Natural killer cell (primary cell): ENCODE results near the gene TRIM36. TPM values are rescaled to one million over a fixed set of nuclear protein-coding genes. Genes with fewer than 3 reads are reported as not detected.

ENCODE experiments used
- ATAC-seq, 3 donors: fragments of 150-1000 bp in 2 of 3; fragments of 200-7000 bp in 1 of 3; cut with Tn5 transposase; 1 replicate in 1 of 3; 2 replicates in 2 of 3; pipeline ENCODE4 v1.10.0; 2021; ENCODE audit warnings: mild to moderate bottlenecking in 2 of 3, moderate library complexity in 2 of 3
- DNase-seq, 2 donors: peaks; one replicate each; pipeline versions ENCODE4 v3.0.0 to v3.0.0-alpha.2; 2013 to 2021; ENCODE audit warnings: mixed read lengths in 1 of 2
- H3K27ac ChIP-seq: one replicate; pipeline ENCODE4 v1.5.1; 2013; ENCODE audit warnings: mild to moderate bottlenecking, low read length
- H3K27me3 ChIP-seq: one replicate; pipeline ENCODE4 v1.6.1; 2013; ENCODE audit warnings: low read length; ENCODE audit not compliant: control insufficient read depth, insufficient read depth
- H3K36me3 ChIP-seq: one replicate; pipeline ENCODE4 v1.6.1; 2013; ENCODE audit warnings: low read length; ENCODE audit not compliant: control insufficient read depth, insufficient read depth
- H3K4me1 ChIP-seq: one replicate; pipeline ENCODE4 v1.6.1; 2013; ENCODE audit warnings: low read length; ENCODE audit not compliant: control insufficient read depth, insufficient read depth
- H3K4me3 ChIP-seq: one replicate; pipeline ENCODE4 v1.5.1; 2013; ENCODE audit warnings: low read length
- H3K9me3 ChIP-seq: one replicate; pipeline ENCODE4 v1.6.1; 2013; ENCODE audit warnings: low read length; ENCODE audit not compliant: control insufficient read depth, insufficient read depth
- H3K27ac Mint-ChIP-seq, 2 donors: one replicate each; pipeline ENCODE4 v1.8.0; 2022; ENCODE audit warnings: mild to moderate bottlenecking in 2 of 2, mixed read lengths in 2 of 2, moderate library complexity in 1 of 2
- H3K27me3 Mint-ChIP-seq, 2 donors: one replicate each; pipeline ENCODE4 v1.8.0; 2022; ENCODE audit warnings: low read depth in 2 of 2, mixed read lengths in 2 of 2
- H3K36me3 Mint-ChIP-seq: one replicate; pipeline ENCODE4 v1.8.0; 2022; ENCODE audit warnings: mixed read lengths
- H3K4me1 Mint-ChIP-seq, 2 donors: one replicate each; pipeline ENCODE4 v1.8.0; 2022; ENCODE audit warnings: mixed read lengths in 2 of 2
- H3K4me3 Mint-ChIP-seq: one replicate; pipeline ENCODE4 v1.8.0; 2022; ENCODE audit warnings: mild to moderate bottlenecking, moderate library complexity, mixed read lengths
- H3K9me3 Mint-ChIP-seq, 2 donors: one replicate each; pipeline ENCODE4 v1.8.0; 2022; ENCODE audit warnings: mixed read lengths in 2 of 2
- WGBS: methylation state at CpG from one replicate; pipeline ENCODE4 v1.1.7; 2013; ENCODE audit warnings: missing lambda C conversion rate; ENCODE audit not compliant: insufficient coverage; 5-methylcytosine and 5-hydroxymethylcytosine counted together
- intact Hi-C: fragments of 100-400 bp; cut with micrococcal nuclease; formaldehyde crosslinking; loops from one replicate; pipeline ENCODE4 v1.14.2; 2022
- total RNA-seq, 4 donors: library from RNA; stranded (reverse); fragments of 120-200 nt in 1 of 4; gene quantifications; one replicate each; pipeline versions ENCODE4 v1.2.3 to v1.2.4, GENCODE V29; 2013 to 2022
- TF ChIP-seq, protein P1 (sequence below): fragments of 200-600 bp; IDR thresholded peaks from one replicate; pipeline ENCODE4 v1.8.0; 2022; ENCODE audit warnings: antibody characterized with exemption

Gene TRIM36
- total RNA-seq, 3 donors from 2014 or later (not counting 1 experiment from before 2014, with no cell fraction given): 0.25 to 1.2 (median 0.38) TPM

DNA sequence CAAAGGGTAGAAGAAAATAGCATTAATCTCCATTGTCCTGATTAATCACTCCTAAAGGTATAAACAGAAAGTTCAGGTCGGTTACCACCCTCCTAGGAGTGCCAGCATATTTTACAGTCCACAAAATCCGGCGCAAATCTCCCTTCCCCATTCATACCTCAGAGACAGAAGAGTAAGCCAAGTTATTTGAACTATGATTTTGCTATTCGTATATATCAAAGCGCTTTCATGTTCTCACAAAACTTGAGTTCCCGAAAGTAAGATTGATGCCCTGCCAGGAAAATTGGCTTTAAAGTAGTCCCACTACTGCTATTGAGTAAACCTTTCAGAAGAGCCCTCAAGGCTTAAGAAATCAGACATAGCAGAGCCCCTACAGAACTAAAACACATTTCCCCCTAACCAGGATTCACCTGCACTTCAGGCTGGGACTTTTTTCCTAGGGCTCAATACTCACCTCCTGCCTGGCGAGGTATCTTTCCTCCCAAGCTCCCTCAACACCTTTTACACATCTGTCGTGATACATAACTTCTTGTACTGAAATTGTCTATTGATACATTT lies 21.8 kb upstream of the TRIM36 start:
- intact Hi-C loops: no loop called here
- TF ChIP-seq, protein P1, sequence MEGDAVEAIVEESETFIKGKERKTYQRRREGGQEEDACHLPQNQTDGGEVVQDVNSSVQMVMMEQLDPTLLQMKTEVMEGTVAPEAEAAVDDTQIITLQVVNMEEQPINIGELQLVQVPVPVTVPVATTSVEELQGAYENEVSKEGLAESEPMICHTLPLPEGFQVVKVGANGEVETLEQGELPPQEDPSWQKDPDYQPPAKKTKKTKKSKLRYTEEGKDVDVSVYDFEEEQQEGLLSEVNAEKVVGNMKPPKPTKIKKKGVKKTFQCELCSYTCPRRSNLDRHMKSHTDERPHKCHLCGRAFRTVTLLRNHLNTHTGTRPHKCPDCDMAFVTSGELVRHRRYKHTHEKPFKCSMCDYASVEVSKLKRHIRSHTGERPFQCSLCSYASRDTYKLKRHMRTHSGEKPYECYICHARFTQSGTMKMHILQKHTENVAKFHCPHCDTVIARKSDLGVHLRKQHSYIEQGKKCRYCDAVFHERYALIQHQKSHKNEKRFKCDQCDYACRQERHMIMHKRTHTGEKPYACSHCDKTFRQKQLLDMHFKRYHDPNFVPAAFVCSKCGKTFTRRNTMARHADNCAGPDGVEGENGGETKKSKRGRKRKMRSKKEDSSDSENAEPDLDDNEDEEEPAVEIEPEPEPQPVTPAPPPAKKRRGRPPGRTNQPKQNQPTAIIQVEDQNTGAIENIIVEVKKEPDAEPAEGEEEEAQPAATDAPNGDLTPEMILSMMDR: no peak
- H3K9me3 Mint-ChIP-seq: no peaks in the 10 kb centered on the region

DNA sequence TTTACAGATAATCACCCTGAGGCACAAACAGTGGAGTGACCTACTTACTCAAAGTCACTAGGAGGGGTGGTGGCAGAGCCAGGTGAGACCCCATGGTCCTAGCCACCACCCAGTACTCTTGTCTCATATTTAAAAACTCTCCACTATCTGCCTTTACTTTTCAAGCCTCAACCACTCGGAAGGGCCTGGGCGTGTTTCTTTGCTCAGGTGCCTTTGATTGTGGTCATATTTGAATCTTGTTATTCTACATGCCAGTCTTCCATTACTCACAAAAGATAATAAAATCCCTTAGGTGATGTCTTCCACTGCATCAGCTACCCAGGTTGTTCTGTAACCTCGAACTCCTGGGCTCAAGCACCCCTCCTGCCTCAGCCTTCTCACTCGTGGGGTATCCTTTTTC lies 20.7 kb upstream of the TRIM36 start:
- Mint-ChIP-seq H3K9me3 (no peaks in the 10 kb centered on the region), H3K27ac (no peak overlapping the region), H3K4me1 (no peaks in the 10 kb centered on the region), H3K36me3 (no peaks in the 10 kb centered on the region), H3K27me3 (peaks cover 7 to 23% of the 10 kb centered on the region in 2 donors), H3K4me3 (no peak overlapping the region)
- ATAC-seq (no peak), DNase-seq (no peak)
- no peaks in the 10 kb centered on the region for H3K27me3 ChIP-seq
- no peak overlapping the region for H3K4me3 ChIP-seq
- no peak overlapping the region for H3K27ac ChIP-seq
- WGBS: 84% methylated on average over 4 of the region's 4 CpGs
- TF ChIP-seq, protein P1: no peak
- no peaks in the 10 kb centered on the region for H3K9me3 ChIP-seq
- H3K36me3 ChIP-seq: no peaks in the 10 kb centered on the region
- H3K4me1 ChIP-seq: no peaks in the 10 kb centered on the region
- intact Hi-C loops: no loop called here

More for the DNA sequence above, 21.8 kb upstream of the TRIM36 start:
- Histone ChIP-seq H3K4me3 (no peak overlapping the region), H3K36me3 (no peaks in the 10 kb centered on the region), H3K27me3 (no peaks in the 10 kb centered on the region), H3K4me1 (no peaks in the 10 kb centered on the region), H3K27ac (no peak overlapping the region), H3K9me3 (no peaks in the 10 kb centered on the region)
- H3K4me3 Mint-ChIP-seq: no peak overlapping the region
- peaks cover 8% of the 10 kb centered on the region for H3K36me3 Mint-ChIP-seq
- no peak overlapping the region for H3K27ac Mint-ChIP-seq
- WGBS: 94% methylated on average over 8 of the region's 8 CpGs
- DNase-seq (no peak), ATAC-seq (no peak)
- H3K27me3 Mint-ChIP-seq: peaks cover 5 to 23% of the 10 kb centered on the region in 2 donors
- no peaks in the 10 kb centered on the region for H3K4me1 Mint-ChIP-seq

DNA sequence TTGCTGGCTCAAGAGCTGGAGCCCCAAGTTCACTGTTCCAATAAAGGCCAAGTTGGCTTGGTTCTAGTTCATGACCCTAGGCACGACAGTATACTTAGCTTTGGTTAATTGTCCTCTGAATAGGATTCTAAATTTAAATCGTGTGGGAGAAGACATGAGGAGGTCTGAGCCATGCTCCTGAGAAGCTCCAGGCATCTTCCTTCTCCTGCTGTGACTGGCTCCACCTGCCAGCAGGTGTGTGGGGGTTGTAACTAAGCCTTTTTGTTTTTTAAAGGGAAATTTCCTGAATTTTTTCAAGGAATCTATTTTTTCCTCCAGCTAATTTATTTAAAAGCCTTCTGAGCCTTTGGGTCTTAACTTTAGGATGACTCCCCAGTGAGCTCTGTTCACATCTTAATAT lies 20.2 kb upstream of the TRIM36 start:
- Mint-ChIP-seq H3K9me3 (no peaks in the 10 kb centered on the region), H3K27me3 (peaks cover 11 to 24% of the 10 kb centered on the region in 2 donors), H3K4me3 (no peak overlapping the region), H3K36me3 (no peaks in the 10 kb centered on the region), H3K27ac (no peak overlapping the region), H3K4me1 (no peaks in the 10 kb centered on the region)
- no peak overlapping the region for H3K4me3 ChIP-seq
- ATAC-seq (no peak), DNase-seq (no peak)
- 60% methylated on average over 2 of the region's 2 CpGs for WGBS
- peaks cover under 1% of the 10 kb centered on the region for H3K27me3 ChIP-seq
- H3K27ac ChIP-seq: no peak overlapping the region
- H3K9me3 ChIP-seq: no peaks in the 10 kb centered on the region
- no peaks in the 10 kb centered on the region for H3K36me3 ChIP-seq
- intact Hi-C loops: no loop called here
- TF ChIP-seq, protein P1: no peak
- no peaks in the 10 kb centered on the region for H3K4me1 ChIP-seq

DNA sequence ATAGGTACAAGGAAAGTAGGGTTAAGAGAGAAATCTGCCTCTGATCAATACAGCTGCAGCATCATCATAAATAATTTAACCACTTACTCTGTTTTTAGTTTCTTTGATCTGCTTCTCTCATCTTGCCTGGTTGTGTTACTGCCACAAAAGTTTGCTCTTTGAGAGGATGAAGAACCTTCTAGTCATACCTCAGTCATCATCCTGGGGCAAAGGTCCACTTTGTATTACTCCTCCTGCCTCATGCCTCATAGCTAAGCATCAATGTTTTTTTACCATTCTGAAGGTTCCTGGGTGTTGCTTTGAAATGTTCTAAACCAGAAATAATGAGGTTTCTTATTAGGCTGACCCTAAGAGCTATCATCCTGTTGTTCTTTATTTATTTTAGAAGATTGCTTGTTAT lies 17.1 kb upstream of the TRIM36 start:
- Histone ChIP-seq H3K9me3 (no peaks in the 10 kb centered on the region), H3K36me3 (no peaks in the 10 kb centered on the region), H3K4me3 (no peak overlapping the region), H3K27me3 (peaks cover 23% of the 10 kb centered on the region), H3K27ac (no peak overlapping the region), H3K4me1 (no peaks in the 10 kb centered on the region)
- Mint-ChIP-seq H3K4me1 (no peaks in the 10 kb centered on the region), H3K4me3 (no peak overlapping the region), H3K27ac (no peak overlapping the region), H3K27me3 (peaks cover 29 to 45% of the 10 kb centered on the region in 2 donors), H3K9me3 (no peaks in the 10 kb centered on the region), H3K36me3 (no peaks in the 10 kb centered on the region)
- intact Hi-C loops: no loop called here
- DNase-seq: no peak
- no peak for ATAC-seq
- TF ChIP-seq, protein P1: no peak
